Sciatic nerve (tissue), 2 donors: Measurements from ENCODE around the gene MAGEA11. TPM values are rescaled to one million over a fixed set of nuclear protein-coding genes. Genes with fewer than 3 reads are reported as not detected.
A peak's percentile ranks its signal among the peaks of the same experiment; 100 is the strongest.
"Not testable (repeated sequence)": the region's sequence is repeated elsewhere in the genome, so short reads cannot be mapped to it uniquely, and the experiment has no call there.

ENCODE experiments used
- ATAC-seq: fragments of 200-7000 bp; cut with Tn5 transposase; one replicate; pipeline ENCODE4 v1.9.1; 2020; ENCODE audit warnings: mild to moderate bottlenecking, moderate library complexity
- DNase-seq: peaks from one replicate; pipeline ENCODE4 v3.0.0-alpha.2; 2020; ENCODE audit warnings: low spot score
- intact Hi-C: fragments of 100-400 bp; cut with DNase I; formaldehyde crosslinking; loops from one replicate; pipeline ENCODE4 v1.14.2; 2022
- total RNA-seq: library from RNA; stranded (reverse); fragmentation: NEBNext Ultra II Directional; extraction: Animal tissue kit (Norgen Biotek cat#: 25700); gene quantifications from one replicate; pipeline ENCODE4 v1.2.1, GENCODE V29; 2021
- donor health status: DM: no; HTN: no; CAD: no.
- donor health status: DM: no; HTN: no; CAD: no.

Gene MAGEA11
- total RNA-seq, 1 donor from 2014 or later: not detected

DNA sequence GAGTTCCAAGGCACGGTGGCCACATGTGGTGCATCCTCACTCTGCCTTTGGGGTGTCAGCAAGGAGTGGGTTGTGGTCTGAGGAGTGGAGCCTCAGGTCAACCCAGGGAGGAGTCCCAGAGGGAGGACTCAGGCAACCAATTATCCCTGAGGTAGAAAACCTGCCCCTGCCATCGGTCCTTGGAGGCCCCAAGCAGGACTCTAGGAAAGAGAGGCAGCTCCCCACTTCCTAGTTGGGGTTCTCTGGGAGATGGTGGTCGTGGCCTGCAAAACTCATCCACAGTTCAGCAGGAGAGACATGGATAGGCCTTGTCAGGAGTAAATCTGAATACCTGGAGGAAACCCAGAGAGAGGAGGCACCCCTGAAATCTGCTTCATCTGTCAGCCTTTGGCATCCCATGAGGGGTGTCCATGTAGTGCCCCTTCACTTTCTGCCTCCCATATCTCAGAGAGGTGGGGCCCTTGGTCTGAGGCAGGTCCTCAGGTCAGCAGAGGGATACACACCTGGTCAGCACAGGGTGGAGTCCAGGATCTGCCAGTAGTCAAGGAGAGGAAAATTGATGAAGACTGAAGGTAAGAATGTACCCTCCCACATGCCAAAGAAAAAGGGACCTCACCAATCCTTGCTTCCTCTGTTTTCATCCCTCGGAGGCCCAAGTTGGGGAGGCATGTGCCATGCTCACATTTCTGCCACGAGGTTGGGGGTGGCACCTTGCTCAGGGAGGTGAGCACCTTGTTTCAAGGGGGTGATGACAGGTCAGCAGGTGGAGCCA is 1.6 kb downstream of the MAGEA11 start:
- no peak for DNase-seq
- no peak for ATAC-seq
- intact Hi-C loops: no loop called here

DNA sequence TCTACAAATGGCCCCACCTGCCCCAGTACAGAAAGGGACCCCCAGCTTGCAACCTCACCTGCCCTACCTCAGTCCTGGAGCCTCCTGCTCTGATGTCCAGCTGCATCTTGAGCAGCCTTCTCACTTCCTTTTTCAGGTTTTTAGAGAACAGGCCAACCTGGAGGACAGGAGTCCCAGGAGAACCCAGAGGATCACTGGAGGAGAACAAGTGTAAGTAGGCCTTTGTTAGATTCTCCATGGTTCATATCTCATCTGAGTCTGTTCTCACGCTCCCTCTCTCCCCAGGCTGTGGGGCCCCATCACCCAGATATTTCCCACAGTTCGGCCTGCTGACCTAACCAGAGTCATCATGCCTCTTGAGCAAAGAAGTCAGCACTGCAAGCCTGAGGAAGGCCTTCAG is 3.6 kb downstream of the MAGEA11 start:
- intact Hi-C loops: no loop called here
- ATAC-seq (no peak), DNase-seq (no peak)

DNA sequence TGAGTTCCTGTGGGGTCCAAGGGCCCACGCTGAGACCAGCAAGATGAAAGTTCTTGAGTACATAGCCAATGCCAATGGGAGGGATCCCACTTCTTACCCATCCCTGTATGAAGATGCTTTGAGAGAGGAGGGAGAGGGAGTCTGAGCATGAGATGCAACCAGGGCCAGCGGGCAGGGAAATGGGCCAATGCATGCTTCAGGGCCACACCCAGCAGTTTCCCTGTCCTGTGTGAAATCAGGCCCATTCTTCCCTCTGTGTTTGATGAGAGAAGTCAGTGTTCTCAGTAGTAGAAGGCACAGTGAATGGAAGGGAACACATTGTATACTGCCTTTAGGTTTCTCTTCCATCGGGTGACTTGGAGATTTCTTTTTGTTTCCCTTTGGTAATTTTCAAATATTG is 4.8 kb downstream of the MAGEA11 start:
- DNase-seq: no peak
- intact Hi-C loops: no loop called here
- ATAC-seq: no peak

DNA sequence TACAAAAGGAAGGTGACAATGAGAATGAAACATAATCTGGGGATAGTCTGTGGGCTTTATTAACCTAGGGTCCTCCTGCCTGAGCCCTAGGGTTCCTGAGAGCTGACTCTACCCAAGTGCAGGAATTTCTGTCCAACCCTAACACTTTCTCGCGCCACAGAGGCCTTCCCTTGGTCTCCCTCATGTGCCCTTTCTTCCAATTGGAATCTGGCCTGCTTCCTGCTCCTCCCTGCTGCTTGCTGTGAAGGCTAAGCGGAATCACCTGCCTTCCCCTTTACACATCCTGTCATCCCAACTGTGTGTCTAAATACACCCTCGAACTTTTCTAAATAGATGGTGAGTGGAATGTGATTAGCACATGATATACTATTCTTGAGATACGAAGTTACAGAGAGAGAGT is 5.9 kb downstream of the MAGEA11 start:
- no peak for DNase-seq
- intact Hi-C loops: no loop called here
- ATAC-seq: no peak

DNA sequence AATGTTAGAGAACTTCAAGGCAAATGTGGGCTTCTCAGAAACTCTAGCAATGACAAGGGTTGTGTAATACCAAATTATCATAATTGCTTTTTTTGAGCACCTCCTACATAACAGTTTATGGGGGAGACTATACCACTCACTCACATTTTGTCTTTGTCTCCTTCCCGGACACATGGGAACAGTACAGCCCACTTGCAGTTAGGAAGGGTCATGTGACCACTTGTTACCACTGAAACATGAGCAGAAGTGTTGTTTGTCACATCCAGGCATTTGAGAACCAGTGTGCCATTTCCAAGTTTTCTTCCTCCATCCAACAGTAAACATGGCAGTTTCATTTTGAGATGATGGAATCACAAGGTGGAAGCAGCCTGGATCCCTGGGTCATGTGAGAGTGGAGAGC is 6.9 kb downstream of the MAGEA11 start:
- no peak for ATAC-seq
- intact Hi-C loops: no loop called here
- no peak for DNase-seq

DNA sequence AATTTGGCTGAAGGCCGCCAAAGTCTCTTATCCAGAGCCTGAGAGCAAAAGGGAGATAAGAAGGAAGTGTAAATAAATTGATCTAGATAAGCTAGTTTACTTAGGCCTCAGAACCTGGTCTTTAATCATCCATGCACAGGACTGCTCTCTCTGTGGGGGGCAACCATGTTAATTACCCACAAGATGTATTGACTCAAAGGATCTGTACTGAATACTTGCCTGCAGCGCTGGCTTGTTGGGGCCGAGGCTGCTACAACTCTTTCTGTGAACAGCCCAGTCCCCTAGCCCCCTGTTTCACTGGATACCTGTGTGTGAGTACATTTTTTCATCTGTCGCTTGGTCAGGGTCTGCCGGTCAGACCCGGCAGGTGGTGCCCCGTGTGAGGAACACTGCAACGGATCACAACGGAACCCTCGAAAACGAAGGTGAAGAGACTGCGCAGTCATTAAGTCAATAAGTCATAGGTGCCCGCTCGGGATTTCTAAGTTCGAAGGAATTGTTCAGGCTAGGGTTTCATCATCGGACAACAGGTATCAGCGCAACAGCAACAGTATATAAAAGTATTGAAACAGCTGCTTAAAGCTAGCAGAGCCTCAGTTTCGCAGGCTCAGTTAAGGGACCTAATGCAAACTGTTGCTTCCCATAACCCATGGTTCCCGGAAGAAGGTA is 8.3 kb downstream of the MAGEA11 start:
- intact Hi-C loops: no loop called here
- no peak for DNase-seq
- no peak for ATAC-seq

DNA sequence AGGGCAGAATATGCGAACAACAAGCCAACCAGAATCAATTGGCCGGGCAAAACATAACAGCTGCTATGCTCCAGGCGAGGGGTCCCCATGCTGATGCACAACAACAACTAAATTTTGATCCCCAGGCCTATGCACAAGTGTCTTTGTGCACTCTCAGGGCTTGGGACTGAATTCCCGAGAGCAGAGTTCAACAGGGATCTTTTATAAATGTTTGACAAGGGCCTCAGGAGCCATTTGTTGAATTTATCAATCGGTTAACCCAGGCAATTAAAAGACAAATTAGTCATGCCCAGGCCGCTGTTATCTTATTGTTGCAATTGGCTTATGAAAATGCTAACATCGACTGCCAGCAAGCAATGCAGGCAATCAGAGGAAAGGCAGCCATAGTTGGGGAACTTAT is 9.4 kb downstream of the MAGEA11 start:
- DNase-seq, intact Hi-C loops, ATAC-seq: not testable (repeated sequence)

DNA sequence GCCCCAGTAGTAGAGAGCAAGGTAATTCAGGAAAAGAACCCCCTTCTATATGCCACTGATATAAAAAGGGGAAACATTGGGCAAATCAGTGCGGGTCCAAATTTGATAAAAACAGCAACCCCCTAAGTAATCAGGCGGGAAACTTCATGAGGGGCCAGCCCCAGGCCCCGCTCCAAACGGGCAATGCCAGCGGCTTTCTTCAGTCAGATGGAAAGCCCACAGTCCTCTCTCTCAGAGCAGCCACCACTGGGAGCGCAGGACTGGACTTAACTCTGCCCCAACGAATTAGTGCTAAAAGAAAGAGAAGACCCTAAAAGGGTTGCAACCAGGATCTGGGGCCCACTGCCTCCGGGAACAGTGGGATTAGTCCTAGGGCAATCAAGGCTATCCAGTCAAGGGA is 9.9 kb downstream of the MAGEA11 start:
- intact Hi-C loops: no loop called here
- ATAC-seq: no peak
- no peak for DNase-seq

DNA sequence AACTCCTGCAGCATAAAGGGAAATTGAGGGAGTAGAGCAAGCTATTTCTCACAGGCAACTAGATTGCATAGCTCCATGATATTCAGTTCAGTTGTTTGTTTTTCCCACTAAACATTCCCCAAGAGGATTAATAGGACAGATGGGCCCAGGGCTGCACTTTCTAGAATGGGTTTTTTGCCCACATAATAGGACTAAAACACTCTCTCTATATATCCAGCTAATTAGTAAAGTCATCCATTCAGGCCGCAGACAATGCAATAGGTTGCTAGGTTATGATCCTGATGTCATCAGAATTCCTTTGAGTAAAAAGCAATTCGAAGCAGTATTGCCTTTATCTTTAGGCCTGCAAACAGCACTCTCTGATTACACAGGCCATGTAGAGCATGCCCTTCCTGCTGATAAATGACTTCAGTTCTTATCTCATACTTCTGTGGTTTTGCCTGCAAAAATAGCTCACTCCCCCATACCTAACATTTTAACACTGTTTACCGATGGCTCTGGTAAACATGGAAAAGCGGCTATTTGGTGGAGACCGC is 11.8 kb downstream of the MAGEA11 start:
- ATAC-seq, DNase-seq, intact Hi-C loops: not testable (repeated sequence)

DNA sequence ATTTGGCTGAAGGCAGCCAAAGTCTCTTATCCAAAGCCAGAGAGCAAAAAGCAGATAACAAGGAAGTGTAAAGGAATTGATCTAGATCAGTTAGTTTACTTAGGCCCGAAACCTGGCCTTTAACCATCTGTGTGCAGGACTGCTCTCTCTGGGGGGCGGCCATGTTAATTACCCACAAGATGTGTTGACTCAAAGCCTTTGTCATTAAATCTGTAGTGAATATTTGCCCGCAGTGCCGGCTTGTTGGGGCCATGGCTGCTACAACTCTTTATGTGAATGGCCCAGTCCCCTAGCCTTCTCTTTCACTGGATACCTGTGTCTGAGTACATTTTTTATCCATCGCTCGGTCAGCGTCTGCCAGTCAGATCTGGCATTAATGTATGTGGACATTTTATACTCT is 15.4 kb downstream of the MAGEA11 start:
- DNase-seq, intact Hi-C loops, ATAC-seq: not testable (repeated sequence)

DNA sequence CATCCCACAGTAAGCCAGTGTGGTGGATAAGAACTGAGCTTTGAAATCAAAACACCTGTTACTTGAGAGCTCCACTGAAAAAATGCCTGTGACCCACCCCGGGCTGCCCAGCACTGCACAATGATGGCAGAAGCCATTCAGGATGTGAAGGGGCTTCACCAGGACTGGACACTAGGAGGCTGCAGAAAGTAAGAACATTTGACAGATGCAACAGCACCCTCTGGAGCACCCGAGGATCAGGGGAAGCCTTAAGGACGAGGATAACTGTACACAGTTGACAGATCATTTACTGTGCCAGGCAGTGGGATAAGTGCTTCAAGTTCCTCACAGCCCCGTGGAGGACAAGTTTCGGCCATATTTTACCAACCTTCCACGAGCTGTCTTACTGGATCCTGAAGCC is 30.4 kb downstream of the MAGEA11 start:
- not testable (repeated sequence) for ATAC-seq

DNA sequence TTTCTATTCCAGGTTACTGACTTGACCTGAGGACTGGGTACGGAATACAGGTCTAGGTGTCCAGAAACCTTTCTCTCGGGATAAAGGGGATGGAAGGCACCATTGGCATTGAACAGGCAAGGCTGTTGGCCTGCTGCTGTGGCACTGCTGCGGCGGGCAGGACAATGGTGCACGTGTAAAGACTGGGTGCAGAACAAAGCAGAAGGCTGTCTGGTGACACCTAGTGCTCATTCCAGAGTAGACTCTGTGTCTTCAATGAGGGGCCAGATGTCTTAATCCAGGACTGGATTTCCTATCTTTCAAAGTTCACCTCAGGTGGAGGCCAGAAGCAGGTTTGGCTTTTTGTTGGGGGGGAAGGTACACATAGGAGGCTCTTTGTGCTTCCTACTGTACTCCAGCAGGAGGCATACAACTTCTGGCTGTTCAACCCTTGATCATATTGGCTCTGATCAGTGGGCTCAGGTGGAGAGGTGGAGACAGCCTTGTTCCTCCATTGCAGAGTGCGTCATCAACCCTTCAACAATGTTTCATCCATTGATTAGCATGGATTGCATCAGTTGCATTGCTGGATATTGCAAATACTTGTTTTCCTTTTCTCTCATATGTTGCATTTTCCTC is 34.6 kb downstream of the MAGEA11 start:
- ATAC-seq, DNase-seq, intact Hi-C loops: not testable (repeated sequence)

More for the DNA sequence above, 30.4 kb downstream of the MAGEA11 start:
- intact Hi-C loops, DNase-seq: not testable (repeated sequence)

DNA sequence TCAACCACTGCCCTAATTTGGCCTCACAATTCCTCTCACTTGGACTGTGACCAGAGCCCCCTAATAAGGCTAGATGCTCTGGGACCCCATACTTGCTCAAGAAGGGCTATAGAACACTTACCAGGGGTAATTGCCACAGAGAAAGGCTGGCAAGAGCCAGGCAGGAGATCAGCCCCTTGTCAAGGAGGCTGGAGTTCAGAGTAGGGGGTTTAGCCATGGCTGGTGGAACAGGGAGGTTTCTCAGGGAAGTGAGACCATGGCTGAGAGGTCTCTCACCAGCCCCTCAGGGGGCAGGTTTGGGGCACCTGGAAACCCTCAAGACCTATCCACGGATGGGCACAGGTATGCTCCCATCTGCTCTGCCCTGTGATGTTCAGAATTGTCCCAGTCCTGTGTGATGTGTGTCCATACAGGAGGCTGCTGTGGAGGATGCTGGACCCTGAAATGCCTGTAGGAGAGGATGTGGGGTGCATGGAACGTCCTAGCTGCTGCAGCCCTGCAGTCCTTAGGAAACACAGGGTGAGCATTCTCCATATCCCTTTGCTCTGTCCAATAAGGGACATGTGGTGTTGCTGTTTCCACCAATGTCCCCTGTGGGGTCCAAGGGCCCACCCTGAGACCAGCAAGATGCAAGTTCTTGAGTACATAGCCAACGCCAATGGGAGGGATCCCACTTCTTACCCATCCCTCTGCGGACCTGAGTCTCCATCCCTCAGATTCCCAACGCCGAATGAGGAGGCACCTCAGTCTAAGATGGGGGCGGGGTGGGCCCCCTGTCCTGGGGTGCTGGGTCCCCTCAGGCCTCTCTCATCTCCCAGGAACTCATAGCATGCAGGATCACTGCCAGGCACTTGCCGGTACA is 45.6 kb downstream of the MAGEA11 start:
- DNase-seq (peak; percentile 9), ATAC-seq (no peak)
- intact Hi-C loops: no loop called here

DNA sequence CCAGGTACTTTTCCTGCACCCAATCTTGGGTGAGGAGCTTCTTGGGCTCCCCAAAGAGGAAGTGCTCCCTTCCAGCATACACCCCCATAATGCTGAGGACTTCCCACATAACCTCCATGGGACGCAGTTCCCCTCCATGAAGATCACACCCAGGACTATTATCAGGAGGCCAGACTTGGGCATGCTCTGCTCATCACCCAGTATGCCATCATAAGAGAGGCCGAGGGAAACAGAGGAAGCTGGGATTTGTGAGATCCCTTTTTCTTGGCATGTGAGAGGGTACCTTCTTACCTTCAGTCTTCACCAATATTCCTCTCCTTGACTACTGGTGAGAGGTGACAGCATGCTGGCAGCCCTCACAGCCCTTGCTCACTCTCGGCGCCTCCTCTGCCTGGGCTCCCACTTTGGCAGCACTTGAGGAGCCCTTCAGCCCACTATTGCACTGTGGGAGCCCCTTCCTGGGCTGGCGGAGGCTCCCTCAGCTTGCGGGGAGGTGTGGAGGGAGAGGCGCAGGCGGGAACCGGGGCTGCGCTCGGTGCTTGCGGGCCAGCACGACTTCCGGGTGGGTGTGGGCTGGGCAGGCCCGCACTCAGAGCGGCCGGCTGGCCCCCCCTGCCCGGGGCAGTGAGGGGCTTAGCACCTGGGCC is 46.3 kb downstream of the MAGEA11 start:
- ATAC-seq (no peak), DNase-seq (peak; percentile 37)
- intact Hi-C loops: no loop called here

DNA sequence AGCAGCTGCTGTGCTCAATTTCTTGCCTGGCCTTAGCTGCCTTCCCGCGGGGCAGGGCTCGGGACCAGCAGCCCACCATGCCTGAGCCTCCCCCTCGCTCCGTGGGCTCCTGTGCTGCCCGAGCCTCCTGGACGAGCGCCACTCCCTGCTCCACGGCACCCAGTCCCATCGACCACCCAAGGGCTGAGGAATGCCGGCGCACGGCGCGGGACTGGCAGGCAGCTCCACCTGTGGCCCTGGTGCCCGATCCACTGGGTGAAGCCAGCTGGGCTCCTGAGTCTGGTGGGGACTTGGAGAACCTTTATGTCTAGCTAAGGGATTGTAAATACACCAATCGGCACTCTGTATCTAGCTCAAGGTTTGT is 46.8 kb downstream of the MAGEA11 start:
- ATAC-seq, intact Hi-C loops: not testable (repeated sequence)
- DNase-seq: peak; percentile 21

DNA sequence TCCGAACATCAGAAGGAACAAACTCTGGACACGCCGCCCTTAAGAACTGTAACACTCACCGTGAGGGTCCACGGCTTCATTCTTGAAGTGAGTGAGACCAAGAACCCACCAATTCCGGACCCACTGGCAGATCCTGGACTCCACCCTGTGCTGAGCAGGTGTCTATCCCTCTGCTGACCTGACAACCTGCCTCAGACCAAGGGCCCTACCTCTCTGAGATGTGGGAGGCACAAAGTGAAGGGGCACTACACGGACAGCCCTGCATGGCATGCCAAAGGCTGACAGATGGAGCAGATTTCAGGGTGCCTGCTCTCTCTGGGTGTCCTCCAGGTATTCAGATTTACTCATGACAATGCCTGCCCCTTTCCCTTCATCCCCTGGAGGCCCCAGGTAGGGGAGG is 48.0 kb downstream of the MAGEA11 start:
- no peak for ATAC-seq
- intact Hi-C loops: no loop called here
- DNase-seq: no peak

DNA sequence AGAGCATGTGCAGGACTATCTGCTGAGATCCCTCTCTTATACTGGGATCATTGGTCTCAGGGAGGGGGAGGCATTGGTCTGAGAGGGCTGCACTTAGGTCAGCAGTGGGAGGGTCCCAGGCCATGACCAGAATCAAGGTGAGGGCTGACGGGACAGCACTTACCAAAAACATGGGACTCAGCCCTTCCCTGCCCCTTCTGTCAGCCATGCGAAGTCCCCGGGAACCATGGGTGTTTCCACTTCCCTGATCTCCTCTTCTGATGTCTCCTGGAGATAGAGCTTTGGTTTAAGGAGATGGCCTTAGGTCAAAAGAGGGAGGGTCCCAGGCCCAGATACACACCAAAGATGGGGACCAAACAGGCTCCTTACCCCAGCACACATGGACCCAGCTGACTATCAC is 49.1 kb downstream of the MAGEA11 start:
- DNase-seq (peak; percentile 22), ATAC-seq (no peak)
- intact Hi-C loops: no loop called here

DNA sequence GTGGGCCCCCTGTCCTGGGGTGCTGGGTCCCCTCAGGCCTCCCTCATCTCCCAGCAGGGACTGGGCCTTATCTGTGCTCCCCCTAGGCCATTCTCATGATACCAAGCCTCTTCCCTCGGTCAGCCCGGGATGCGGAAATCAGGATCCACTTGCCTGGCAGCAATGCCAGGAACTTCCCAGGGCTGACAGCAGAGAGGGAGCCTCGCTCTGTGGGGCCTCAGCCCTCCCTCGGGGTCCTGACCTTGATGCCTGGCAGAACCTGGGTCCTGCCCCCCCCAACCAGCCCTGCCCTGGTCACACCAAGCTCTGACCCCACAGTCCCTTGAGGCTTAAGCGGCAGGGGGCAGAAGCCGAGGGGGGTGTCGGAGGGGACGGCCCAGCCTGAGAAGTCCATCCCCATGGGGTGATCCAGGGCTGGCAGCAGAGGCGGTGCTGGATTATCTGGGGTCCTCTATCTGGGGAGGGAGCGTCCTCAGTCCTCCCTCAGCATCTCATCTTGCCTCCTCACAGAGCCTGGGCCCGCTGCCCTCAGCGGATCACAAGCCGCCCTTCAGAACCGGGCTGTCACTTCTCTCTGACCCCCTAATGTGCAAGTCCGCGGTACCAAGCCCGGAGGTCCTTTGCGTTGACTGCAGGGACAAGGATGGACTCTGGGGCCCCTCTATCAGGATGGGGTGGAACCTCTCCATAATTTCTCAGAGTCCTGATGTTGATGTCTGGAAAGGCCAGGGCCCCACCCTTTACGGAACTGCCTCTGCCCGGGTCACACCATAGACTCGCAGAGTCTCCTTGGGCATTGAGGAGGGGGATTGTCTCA is 50.2 kb downstream of the MAGEA11 start:
- intact Hi-C loops, ATAC-seq: not testable (repeated sequence)
- DNase-seq: peak; percentile 25
